ELR (cell line): ENCODE results near the gene LRRK1.
A peak's percentile ranks its signal among the peaks of the same experiment; 100 is the strongest.

ENCODE experiments used
- DNase-seq: peaks from one replicate; pipeline ENCODE4 v3.0.0-alpha.2; 2015; ENCODE audit warnings: low read depth

The LRRK1 gene

DNA sequence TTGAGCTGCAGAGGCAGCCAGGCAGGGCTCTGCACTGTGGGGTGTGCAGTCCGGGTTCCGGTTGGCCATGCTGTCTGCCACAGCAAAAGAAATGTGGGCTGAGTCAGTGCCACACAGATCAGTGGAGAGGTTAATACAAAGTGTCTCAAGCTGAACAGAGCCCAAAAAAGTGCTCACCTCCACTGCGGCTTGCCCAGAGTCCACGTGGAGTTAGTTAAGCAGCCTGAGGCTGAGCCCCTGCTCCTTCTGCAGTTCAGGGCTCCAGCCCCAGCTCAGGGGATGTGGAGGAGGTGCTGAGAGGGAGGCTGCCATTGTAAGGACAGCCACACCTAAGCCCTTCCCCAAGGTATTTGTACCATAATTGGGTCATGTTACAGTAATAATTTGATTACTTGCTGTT lies 85.3 kb downstream of the LRRK1 start:
- DNase-seq = no peak

DNA sequence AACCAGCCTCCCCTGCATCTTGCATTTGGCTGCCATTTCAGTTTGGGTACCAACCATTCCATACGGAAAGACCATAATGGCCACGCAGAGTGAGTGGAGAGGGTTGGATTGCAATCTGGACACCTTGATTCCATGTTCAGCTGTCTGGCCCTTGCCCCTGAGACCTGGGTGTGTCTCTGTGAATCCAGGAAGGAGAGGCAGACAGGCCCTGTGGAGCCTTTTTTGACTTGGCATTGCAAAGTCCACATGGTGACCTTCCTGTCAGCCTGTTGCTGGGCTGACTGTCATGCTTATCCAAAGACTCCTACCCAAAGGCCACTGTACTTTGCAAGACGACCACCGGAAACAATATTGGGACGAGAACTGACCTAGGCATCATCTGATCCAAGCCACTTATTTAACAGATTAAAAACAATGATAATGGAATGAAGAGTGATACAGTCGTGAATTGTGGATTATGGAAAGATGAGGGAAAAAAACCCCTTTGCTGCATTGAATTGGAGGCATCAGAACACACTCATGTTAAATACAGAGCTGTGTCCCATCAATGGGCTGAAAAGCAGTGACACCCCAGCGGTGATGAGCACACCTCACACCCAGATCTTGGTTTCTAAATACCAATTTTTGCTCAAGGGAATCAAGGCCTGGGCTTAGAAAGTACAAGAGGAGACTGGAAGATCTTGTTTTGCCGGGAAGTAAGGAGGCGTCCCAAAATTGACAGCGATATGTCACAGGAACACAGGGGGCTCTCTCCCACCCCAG lies 86.0 kb downstream of the LRRK1 start:
- DNase-seq = no peak

DNA sequence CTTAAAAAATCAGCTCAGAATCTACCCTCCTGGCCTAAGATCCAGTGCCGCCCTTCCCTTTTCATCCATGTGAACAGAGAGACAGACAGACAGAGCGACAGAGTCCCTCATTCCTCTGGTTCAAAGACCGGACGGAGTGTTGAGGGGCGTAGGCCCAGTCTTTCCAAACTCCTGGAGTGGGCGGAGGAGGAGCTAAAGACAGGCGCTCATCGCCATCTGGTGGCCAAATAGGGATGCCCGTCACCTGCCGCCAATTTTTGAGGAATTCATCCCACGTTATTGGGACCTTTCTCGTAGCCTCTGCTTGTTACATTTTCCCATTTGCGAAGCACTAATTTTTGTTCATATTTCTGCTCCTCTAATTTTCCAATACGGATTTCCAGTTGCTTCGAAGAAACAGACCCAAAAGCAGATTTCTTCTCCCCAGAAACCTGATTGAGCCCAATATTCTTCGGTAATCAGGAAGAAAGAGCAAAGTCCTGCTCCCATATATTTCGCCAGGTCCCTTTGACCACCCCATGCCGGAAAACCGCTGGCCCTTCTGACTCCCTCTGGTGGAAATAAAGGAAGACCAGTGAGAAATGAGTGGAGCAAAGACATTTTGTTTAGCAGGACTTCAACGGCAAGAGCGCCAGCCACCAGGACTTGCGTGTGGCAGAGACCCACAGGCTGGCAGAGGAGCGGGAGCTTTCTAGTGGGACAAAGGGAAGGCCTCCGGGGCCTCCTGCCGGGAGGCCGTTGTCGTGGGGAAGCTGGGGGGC lies 88.0 kb downstream of the LRRK1 start:
- DNase-seq = peak; percentile 88

DNA sequence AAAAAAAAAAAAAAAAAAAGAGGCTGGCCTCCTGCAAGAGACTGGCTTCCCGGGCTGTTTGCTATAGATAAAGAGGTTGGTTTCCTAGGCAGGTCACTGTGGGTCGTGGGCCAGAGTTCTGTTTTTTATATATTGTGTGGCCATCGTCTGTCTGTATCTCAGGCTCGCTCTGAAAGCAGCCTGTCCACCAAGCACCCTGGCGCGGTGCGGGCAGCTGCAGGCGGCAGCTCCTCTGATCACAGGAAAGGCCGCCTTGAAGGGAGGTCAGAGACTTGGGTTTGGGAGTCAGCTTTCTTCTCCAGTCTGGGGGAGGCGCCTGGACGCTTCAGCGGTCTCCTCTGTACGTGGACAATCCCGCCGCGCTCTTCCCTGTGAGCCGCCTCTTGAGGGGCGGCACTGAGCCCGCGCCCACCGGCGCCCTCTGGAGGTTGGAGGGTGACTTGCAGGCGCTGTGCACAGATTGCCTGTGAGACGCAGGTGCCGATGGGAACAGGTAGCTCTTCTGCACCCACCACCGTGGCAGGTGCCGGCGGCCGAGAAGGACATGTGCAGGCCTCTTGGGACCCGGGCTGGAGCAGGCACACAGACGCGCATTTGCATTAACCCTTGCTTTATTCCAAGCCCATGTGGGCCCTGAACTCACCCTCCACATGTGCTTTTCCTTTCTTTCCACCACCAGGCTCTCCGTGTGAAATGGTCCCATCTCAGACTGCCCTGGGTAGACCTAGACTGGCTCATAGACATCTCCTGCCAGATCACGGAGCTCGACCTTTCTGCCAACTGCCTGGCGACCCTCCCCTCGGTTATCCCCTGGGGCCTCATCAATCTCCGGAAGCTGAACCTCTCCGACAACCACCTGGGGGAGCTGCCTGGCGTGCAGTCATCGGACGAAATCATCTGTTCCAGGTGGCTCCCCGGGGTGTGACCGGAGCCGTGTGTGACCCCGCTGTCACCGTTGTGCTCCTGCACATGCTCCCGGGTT lies 89.3 kb downstream of the LRRK1 start:
- peak; percentile 19 for DNase-seq

DNA sequence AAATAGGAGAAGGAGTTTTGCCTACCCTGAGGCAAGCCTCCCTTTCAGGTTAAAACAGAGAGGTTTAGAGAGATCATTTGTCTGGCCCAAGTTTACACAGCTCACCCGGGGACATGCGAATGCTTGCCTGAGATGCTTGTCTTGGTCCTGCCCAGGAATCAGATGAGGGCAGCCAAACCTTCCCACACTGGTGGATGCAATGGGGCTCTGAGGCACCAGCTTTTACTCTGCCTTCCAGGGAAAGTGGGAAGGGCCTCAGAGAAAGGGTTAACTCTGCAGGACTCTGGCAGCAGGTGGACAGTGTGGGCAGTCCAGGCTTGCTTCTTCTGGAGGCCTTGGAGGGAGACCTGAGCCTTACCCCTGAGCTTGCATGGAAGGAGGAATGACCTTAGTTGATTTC lies 90.0 kb downstream of the LRRK1 start:
- DNase-seq = no peak

DNA sequence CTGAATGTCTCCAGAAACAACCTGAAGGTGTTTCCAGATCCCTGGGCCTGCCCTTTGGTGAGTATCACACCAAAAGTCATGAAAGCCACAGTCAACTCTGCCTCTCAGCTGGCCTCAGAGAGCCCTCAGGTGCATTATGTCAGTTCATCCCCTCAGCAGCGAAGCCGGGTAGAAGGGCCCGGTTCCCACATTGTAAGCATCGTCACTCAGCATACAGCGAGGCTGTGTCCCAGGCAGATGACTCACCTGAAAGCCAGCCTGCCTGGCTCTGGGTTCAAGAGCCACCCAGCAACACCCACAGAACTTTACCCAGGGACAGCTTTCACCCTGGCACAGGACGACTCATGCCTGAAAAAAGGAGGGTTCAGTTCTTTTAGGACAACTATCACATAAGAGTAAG lies 91.6 kb downstream of the LRRK1 start:
- DNase-seq = no peak

DNA sequence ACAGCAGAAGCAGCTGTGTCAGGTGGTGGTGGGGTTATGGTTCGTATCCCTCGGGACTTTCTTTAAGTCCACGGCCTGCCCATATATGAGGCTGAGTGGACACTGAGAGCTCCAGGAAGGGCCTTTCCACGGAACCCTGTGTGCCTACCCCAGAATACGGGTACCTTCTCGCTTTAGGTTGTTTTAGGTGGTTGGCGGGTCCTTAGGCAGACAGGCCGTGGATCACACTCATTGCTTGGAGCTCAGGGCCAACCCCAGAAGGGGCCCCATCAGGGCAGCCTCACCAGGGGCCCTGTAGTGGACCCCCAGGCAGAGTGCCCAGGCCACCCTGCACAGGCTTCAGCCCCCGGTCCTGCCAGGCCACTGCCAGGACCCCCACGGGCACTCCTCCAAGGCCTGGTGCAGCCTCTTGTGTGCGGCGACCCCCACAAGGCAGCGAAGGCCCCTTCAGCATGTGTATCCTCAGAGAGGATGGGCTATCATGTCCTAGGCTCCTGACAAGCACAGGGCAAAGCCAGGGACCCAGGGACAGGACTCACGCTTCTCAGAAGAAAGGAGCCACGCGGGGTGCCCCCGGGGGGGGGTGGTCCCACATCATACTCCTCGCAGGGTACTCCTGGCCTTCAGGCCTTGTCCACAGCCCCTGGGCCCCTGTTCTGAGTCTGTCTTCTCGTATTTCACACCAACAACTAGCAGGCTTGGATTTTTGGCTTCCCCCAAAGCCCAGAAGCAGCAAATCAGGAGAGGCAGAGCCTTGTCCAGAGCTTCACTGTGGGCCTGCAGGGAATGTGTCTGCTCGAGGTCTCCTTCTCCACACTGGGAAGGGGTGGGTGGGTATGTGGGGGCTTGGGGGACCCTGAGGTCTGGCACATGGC lies 93.4 kb downstream of the LRRK1 start:
- no peak for DNase-seq

DNA sequence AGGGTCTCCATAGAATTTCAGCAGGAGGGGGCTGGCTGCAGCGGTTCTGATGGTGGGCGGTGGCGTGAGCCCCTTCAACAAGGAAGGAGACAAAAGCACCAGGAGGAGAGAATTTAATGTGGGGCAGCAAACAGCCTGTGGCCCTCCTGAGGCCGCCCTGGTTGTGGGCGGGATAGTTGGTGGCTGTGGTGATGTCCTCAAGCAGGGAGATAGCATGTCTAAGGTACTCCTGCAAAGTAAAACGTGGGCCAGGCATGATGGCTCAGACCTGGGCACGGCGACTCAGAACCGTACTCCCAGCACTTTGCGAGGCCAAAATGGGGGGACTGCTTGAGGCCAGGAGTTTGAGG lies 94.0 kb downstream of the LRRK1 start:
- no peak for DNase-seq

DNA sequence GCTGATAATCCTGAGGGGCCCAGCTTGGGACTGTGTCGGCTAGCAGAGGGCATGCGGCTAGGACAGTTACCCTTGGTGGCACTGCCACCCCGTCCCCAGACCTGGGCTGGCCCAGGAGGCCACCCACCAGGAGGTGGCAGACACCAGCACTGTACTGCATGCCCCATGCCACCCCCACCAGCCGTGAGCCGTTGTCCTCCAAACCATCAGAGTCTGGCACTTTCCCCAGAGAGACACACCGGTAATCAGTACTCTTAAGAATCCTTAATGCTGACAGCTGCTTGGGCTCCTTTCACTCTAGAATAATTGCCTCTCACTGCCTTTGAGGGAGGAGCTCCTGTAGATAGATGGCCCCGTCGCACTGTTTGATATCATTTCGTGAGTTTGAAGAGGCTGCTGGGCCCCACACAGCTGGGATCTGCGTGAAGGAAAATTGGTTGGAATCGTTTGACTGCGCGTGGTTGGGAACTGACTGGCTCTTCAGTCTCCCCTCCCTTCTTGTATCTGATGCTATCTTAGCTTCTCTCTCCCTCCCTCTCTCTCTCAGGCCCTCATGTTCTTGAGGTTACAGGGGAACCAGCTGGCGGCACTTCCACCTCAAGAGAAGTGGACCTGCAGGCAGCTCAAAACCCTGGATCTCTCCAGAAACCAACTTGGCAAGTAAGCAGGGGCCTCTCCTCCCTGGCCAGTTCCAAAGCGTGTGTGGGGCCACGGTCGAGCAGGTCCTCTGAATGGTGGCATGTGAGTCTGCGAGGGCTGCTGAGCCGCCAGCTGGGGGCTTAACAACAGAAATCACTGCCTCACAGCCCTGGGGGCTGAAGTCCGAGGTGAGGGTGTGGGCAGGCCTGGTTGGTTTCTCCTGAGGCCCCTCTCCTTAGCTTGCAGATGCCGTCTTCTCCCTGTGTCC lies 94.9 kb downstream of the LRRK1 start:
- no peak for DNase-seq

DNA sequence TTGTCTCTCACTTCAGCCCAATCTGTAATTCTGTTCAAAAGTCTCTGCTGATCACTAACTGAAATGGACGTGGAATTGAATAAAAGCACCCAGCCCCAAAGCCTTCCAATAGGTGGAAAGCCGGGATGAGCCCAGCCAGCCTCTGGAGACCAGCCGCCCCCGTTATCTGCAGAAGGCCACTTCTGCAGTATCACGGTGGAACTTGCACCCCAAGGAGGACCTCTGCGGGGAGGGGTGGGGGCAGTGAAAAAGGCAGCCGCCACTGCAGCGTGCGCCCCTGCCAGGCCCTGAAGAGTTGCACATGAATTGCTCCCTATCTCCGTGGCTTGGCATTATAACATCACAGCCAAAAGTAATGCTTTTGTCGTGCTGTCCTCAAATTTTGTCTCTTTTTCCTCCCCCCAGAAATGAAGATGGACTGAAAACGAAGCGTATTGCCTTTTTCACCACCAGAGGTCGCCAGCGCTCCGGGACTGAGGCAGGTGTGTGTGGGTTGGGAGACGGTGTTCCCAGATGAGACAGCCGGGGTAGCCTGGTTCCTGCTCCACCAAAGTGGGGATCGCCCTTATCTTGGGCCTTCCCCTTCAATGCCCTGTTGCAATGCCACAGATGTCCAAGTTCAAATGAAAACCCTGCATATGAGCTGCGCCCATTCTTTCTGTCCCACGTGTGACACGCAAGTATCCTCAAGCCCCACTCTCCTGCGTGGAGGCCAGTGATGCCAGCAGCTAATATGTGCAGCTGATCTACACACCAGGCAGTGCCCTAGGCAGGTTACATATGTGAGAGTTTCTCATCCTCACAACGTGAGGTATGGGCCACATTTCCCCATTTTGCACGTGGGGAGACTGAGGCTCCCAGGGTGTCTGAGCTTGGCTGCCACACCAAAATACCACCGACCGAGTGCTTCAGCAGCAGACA lies 96.0 kb downstream of the LRRK1 start:
- peak; percentile 70 for DNase-seq

DNA sequence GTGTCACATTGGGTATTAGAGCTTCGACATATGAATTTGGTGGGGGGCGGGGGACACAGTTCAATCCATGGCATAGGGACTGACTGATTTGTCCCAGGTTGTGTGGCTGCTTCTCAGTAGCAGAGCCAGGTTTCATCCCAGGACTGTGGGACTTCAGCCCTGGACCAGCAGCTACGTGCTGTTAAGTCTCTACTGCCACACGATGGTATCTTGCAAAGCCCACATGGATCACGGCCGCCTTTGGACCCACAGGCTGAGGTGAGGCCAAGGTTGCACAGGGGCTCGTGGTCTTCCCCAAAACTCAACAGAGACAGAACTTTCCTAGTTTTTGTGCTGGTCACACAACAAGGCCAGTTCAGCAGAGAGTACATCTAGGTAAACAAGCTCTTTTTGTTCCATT lies 97.4 kb downstream of the LRRK1 start:
- no peak for DNase-seq

DNA sequence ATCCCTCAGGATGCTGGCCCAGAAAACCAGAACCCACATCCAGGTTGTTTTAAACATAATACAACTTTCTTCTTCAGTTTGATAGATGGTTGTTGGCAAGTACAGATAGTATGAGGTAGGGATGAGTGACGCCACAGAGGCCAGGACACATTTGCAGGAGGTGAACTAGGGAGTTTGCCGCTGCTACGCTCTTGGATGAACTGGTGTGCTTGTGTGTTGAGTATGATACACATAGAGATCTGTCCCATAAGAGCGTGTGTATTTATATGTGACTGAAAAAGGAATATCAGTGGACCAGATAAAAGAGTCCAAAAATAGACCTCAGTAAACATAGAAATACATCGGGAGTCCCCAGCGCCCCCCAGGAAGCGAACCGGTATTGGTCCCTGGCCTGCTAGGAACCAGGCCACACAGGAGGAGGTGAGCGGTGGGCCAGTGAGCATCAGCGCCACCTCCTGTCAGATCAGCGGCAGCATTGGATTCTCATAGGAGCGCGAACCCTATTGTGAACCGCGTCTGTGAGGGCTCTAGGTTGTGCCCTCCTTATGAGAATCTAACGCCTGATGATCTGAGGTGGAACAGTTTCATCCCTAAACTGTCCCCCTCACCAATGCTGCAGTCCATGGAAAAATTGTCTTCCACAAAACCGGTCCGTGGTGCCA lies 98.1 kb downstream of the LRRK1 start:
- peak; percentile 28 for DNase-seq

DNA sequence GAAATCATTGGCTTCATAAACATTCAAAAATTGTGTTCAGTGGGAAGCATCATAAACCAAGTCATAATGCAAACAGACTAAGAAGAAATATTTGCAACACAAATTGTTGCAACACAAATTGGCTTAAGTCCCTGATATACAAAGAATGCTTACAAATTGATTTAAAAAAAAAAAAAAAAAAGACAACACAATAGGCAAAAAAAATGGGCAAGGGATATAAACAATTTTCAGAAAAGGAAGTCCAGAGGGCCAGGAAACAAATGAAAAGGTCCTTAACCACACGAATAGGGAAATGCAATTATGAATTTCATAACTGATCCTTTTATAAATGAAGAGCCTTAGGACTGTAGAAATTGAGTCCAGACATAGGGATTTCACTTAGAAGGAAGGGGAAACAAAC lies 98.9 kb downstream of the LRRK1 start:
- DNase-seq = no peak

DNA sequence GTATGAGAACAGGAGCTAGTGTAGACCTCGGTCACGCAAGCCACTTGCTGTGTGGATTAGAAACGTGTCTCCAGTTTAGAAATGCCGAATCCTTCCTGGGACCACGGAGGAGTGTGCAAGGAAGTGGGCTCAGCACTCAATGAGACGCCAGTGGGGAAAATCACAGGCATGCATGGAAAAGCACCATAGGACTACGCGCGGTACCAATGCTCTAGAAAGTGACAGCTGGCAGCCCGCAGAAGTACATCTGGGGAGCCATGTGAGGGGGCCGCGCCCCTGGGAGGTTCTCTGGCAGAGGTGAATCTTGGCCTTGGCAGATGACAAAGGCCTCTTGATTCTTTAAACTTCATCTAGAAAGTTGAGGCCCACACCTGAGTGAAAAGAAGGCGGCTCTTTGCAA lies 99.3 kb downstream of the LRRK1 start:
- no peak for DNase-seq

DNA sequence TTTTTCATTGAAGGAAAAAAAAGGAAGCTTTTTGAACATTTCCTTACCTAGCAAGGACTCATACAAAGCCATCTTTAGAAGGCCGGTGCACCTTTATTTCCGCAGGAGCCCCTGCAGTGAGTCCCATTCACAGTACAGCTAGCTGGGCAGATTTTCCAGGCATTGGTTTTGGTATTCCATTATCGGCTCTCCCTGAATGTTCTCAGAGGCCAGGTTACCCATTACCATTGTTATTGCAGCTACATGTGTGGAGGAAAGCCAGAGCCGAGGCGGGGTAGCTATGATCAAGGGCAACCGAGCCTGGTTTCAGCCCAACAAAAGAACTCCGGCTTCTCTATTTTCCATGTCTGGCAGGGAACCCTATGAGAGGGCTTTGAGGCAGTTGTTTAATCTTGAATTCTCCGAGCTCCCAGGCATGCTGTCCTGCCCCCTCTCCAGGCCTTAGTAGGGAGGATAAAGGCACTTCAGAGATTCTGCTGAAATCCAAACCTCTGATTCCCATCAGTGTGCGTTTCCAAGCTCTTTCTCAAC lies 100.3 kb downstream of the LRRK1 start:
- no peak for DNase-seq

DNA sequence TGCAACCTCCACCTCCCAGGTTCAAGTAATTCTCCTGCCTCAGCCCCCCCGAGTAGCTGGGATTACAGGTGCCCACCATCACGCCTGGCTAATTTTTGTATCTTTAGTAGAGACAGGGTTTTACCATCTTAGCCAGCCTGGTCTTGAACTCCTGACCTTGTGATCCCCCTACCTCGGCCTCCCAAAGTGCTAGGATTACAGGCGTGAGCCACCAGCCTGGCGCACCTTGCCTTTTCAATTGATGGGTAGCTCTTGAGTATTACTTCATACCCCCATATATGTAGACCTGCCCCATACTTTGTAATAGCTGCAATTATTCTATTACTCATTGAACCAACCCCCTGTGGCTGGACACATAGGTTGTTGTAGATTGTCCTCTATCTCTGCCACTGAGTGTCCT lies 101.3 kb downstream of the LRRK1 start:
- no peak for DNase-seq

DNA sequence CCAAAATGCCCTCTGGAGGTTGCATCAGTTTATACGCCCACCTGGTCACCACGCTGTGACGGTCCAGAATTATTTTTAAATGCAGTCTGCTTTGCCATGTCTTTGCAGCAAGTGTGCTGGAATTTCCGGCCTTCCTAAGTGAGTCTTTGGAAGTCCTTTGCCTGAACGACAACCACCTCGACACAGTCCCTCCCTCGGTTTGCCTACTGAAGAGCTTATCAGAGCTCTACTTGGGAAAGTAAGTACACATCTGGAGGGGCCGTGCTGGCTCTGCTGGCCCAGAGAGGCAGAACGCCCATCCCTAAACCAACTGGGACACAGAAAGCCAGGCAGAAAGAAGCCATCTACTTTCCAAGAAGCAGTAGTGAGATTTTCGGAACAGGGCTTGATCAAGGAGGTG lies 101.8 kb downstream of the LRRK1 start:
- no peak for DNase-seq

DNA sequence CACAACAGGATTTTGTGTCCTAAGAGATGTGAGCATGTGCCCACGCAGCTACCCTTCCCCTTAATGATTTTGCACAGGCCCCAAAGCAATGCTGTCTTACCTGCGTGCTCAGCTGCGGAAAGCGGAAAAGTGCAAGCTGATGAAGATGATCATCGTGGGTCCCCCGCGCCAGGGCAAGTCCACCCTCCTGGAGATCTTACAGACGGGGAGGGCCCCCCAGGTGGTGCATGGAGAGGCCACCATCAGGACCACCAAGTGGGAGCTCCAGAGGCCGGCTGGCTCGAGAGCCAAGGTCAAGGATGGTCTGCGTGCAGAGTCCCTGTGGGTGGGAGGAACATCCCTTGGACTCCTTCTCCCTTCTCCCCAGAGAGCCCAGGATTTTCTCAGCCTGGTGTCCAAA lies 103.1 kb downstream of the LRRK1 start:
- DNase-seq = no peak

DNA sequence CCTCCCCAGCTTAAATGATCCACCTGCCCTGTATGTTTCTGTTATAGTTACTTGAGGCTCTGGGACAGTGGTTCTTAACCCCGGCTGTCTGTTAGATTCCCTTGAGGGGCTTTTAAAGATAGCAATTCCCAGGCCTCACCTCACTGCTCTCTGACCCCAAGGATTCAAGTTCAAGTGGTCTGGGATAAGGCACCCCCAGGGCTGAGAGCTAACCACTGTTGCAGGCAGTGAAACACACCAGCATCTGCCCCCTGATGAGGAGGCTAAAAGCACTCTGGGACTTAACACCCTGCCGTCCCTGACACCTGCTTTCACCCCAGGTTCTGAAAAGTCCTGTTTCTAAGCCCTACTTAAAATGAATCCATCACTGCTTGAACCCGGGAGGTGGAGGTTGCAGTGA lies 103.7 kb downstream of the LRRK1 start:
- DNase-seq = no peak
